Measurements from ENCODE around the gene ECM2. TPM values are rescaled to one million over a fixed set of nuclear protein-coding genes. Genes with fewer than 3 reads are reported as not detected.

The ECM2 gene
- total and polyA plus RNA-seq, 2 of the 13 experiments (the other 11 are each of a cell fraction or from before 2014, with no cell fraction given): 0.37 TPM; not detected in 1

DNA sequence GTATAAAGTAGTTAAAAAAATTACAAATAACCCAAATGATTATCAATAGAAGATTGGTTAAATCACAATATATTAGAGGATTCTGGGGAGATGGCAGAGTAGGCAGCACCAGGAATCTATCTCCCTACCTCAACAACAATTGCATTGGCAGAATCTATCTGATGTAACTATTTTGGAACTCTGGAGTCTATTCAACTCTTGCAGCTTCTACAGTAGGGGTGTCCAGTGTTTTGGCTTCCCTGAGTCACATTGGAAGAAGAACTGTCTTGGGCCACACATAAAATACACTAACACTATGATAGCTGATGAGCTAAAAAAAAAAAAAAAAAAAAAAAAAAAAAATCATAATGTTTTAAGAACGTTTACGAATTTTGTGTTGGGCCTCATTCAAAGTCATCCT, 29.2 kb upstream of the ECM2 start:
- Histone ChIP-seq H3K27me3 (ENCODE audit: control insufficient read depth in 1 of 2, insufficient read depth in 2 of 2, low read length in 2 of 2) (no peaks in the 10 kb centered on the region), H3K9ac (ENCODE audit: insufficient read depth, low read depth, low read length) (no peak overlapping the region), H3K36me3 (replicated peaks in 1 of 2; ENCODE audit: control insufficient read depth in 1 of 2, insufficient read depth in 2 of 2, low read length in 2 of 2) (no peaks in the 10 kb centered on the region), H3K4me2 (ENCODE audit: low read depth, low read length) (no peak overlapping the region), H3K27ac (ENCODE audit: extremely low read length, insufficient read depth, low read length) (no peak overlapping the region), H3K79me2 (ENCODE audit: insufficient read depth, low read length) (no peaks in the 10 kb centered on the region), H3K4me1 (ENCODE audit: insufficient read depth, low read length) (no peaks in the 10 kb centered on the region), H3K4me3 (replicated peaks in 1 of 3; ENCODE audit: insufficient read depth in 1 of 3, low read depth in 2 of 3, low read length in 3 of 3) (no peak overlapping the region), H4K20me1 (ENCODE audit: insufficient read depth, low read length) (no peaks in the 10 kb centered on the region), H2AFZ (ENCODE audit: low read length) (no peak overlapping the region), H3K9me3 (ENCODE audit: low read length) (no peaks in the 10 kb centered on the region)
- CTCF ChIA-PET (ENCODE audit: low intra/inter-chr PET ratio, low total read pairs): no interaction called here
- FAIRE-seq: no peak
- intact Hi-C loops (cut with micrococcal nuclease; ENCODE audit: unreplicated experiment): no loop called here
- BruUV-seq (replicated peaks): no TSS peak
- ATAC-seq: no peak
- no peak for DNase-seq (ENCODE audit: low spot score)
- no peak for TF ChIP-seq KAT8 (CRISPR knock-in tag; IDR thresholded peaks at IDR 0.05)
- TF ChIP-seq ZMYM2 (CRISPR knock-in tag; IDR thresholded peaks at IDR 0.05): no peak
- no peak for TF ChIP-seq RARG (CRISPR knock-in tag; IDR thresholded peaks at IDR 0.05; ENCODE audit: low read depth)
- WGBS (ENCODE audit: low lambda C conversion rate): 89% methylated on average over 2 of the region's 2 CpGs
- POLR2A ChIA-PET: no interaction called here
- in situ Hi-C loops (cut with HindIII; ENCODE audit: extremely low pct_ligation_motif_present, low pct_unique_long_range_greater_than_20kb): no loop called here

DNA sequence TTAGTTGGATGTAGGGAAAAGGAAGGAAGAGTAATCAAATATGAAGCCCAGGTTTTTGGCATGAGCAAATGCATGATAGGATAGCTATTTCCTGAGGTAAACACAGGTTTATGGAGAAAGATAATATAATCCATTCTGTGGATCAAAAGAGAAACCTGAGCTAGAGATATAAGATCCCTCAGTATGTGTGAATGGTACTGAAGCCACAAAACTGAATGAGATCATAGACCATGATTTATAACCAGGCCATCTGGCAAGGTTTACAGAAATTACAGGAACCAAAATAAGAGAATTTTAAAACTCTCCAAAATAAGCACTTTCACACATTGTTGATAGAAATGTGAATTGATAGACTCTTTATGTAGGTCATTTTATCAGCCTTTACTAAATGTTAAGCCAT, 28.7 kb upstream of the ECM2 start:
- Histone ChIP-seq H3K9ac (ENCODE audit: insufficient read depth, low read depth, low read length) (no peak overlapping the region), H3K4me3 (replicated peaks in 1 of 3; ENCODE audit: insufficient read depth in 1 of 3, low read depth in 2 of 3, low read length in 3 of 3) (no peak overlapping the region), H2AFZ (ENCODE audit: low read length) (no peak overlapping the region), H3K9me3 (ENCODE audit: low read length) (no peaks in the 10 kb centered on the region), H3K27ac (ENCODE audit: extremely low read length, insufficient read depth, low read length) (no peak overlapping the region), H3K4me1 (ENCODE audit: insufficient read depth, low read length) (no peaks in the 10 kb centered on the region), H3K36me3 (replicated peaks in 1 of 2; ENCODE audit: control insufficient read depth in 1 of 2, insufficient read depth in 2 of 2, low read length in 2 of 2) (no peaks in the 10 kb centered on the region), H3K79me2 (ENCODE audit: insufficient read depth, low read length) (no peaks in the 10 kb centered on the region), H3K27me3 (ENCODE audit: control insufficient read depth in 1 of 2, insufficient read depth in 2 of 2, low read length in 2 of 2) (no peaks in the 10 kb centered on the region), H4K20me1 (ENCODE audit: insufficient read depth, low read length) (no peaks in the 10 kb centered on the region), H3K4me2 (ENCODE audit: low read depth, low read length) (no peak overlapping the region)
- no peak for DNase-seq (ENCODE audit: low spot score)
- no TSS peak for BruUV-seq (replicated peaks)
- FAIRE-seq: no peak
- in situ Hi-C loops (cut with HindIII; ENCODE audit: extremely low pct_ligation_motif_present, low pct_unique_long_range_greater_than_20kb) (no loop called here), intact Hi-C loops (cut with micrococcal nuclease; ENCODE audit: unreplicated experiment) (no loop called here)
- ChIA-PET CTCF (ENCODE audit: low intra/inter-chr PET ratio, low total read pairs) (no interaction called here), POLR2A (no interaction called here)
- ATAC-seq: no peak
- TF ChIP-seq SP4 (CRISPR knock-in tag; IDR thresholded peaks at IDR 0.05) (no peak), ZNF329 (CRISPR knock-in tag; IDR thresholded peaks at IDR 0.05; ENCODE audit: low read depth) (no peak), ZNF263 (CRISPR knock-in tag; IDR thresholded peaks at IDR 0.05) (no peak), ZNF367 (CRISPR knock-in tag; IDR thresholded peaks at IDR 0.05; ENCODE audit: borderline replicate concordance) (no peak), ZNF780A (CRISPR knock-in tag; IDR thresholded peaks at IDR 0.05) (no peak), ZNF343 (CRISPR knock-in tag; IDR thresholded peaks at IDR 0.05) (no peak), TOE1 (CRISPR knock-in tag; IDR thresholded peaks at IDR 0.05) (no peak), KLF15 (CRISPR knock-in tag; IDR thresholded peaks at IDR 0.05; ENCODE audit: borderline replicate concordance) (no peak), ZNF530 (CRISPR knock-in tag; IDR thresholded peaks at IDR 0.05; ENCODE audit: low read depth) (no peak), ZFY (CRISPR knock-in tag; IDR thresholded peaks at IDR 0.05) (no peak), ZNF567 (CRISPR knock-in tag; IDR thresholded peaks at IDR 0.05; ENCODE audit: borderline replicate concordance) (no peak)
- TF ChIP-seq, protein P1, sequence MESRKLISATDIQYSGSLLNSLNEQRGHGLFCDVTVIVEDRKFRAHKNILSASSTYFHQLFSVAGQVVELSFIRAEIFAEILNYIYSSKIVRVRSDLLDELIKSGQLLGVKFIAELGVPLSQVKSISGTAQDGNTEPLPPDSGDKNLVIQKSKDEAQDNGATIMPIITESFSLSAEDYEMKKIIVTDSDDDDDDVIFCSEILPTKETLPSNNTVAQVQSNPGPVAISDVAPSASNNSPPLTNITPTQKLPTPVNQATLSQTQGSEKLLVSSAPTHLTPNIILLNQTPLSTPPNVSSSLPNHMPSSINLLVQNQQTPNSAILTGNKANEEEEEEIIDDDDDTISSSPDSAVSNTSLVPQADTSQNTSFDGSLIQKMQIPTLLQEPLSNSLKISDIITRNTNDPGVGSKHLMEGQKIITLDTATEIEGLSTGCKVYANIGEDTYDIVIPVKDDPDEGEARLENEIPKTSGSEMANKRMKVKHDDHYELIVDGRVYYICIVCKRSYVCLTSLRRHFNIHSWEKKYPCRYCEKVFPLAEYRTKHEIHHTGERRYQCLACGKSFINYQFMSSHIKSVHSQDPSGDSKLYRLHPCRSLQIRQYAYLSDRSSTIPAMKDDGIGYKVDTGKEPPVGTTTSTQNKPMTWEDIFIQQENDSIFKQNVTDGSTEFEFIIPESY (CRISPR knock-in tag; IDR thresholded peaks at IDR 0.05): no peak
- TF ChIP-seq, protein P2, sequence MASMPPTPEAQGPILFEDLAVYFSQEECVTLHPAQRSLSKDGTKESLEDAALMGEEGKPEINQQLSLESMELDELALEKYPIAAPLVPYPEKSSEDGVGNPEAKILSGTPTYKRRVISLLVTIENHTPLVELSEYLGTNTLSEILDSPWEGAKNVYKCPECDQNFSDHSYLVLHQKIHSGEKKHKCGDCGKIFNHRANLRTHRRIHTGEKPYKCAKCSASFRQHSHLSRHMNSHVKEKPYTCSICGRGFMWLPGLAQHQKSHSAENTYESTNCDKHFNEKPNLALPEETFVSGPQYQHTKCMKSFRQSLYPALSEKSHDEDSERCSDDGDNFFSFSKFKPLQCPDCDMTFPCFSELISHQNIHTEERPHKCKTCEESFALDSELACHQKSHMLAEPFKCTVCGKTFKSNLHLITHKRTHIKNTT (CRISPR knock-in tag; IDR thresholded peaks at IDR 0.05): no peak
- TF ChIP-seq, protein P3, sequence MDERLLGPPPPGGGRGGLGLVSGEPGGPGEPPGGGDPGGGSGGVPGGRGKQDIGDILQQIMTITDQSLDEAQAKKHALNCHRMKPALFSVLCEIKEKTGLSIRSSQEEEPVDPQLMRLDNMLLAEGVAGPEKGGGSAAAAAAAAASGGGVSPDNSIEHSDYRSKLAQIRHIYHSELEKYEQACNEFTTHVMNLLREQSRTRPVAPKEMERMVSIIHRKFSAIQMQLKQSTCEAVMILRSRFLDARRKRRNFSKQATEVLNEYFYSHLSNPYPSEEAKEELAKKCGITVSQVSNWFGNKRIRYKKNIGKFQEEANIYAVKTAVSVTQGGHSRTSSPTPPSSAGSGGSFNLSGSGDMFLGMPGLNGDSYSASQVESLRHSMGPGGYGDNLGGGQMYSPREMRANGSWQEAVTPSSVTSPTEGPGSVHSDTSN (CRISPR knock-in tag; IDR thresholded peaks at IDR 0.05): no peak

All from HepG2 (cell line).